Motor neuron (in vitro differentiated cells): ENCODE measurements around the gene COL21A1. TPM values are rescaled to one million over a fixed set of nuclear protein-coding genes. Genes with fewer than 3 reads are reported as not detected.

Experiments
- ATAC-seq, 8 experiments: fragments of 200-7000 bp; cut with Tn5 transposase; replicated peaks in 6 of 8; 2 replicates each; pipeline ENCODE4 v1.8.0; 2021; ENCODE audit warnings: mild to moderate bottlenecking in 8 of 8, moderate library complexity in 8 of 8
- H3K27ac ChIP-seq, 2 donors: fragments of 250-450 bp; sonication (Bioruptor Pico); 2 replicates each; pipeline ENCODE4 v1.9.0; 2021; ENCODE audit warnings: antibody characterized with exemption in 2 of 2, mild to moderate bottlenecking in 2 of 2, moderate library complexity in 1 of 2
- H3K4me1 ChIP-seq, 2 donors: fragments of 250-450 bp; sonication (Bioruptor Pico); replicated peaks in 1 of 2; 2 replicates each; pipeline ENCODE4 v1.6.1; 2021; ENCODE audit warnings: antibody characterized with exemption in 2 of 2, mild to moderate bottlenecking in 2 of 2, moderate library complexity in 1 of 2
- H3K4me3 ChIP-seq, 5 donors: fragments of 250-450 bp; sonication (Bioruptor Pico); 2 replicates each; pipeline ENCODE4 v1.9.0; 2021; ENCODE audit warnings: antibody characterized with exemption in 5 of 5, mild to moderate bottlenecking in 5 of 5, moderate library complexity in 4 of 5
- WGBS, 10 experiments: fragments of 450-650 bp; shearing (Covaris generic); methylation state at CpG; one replicate each; pipeline ENCODE4 v1.0.0; 2022; 5-methylcytosine and 5-hydroxymethylcytosine counted together
- in situ Hi-C, 9 experiments: fragments of 400-800 bp; cut with MboI; loops; one replicate each; pipeline ENCODE4 v1.15.0; 2021; ENCODE audit warnings: low sequenced_read_pairs in 9 of 9, low pct_unique_long_range_greater_than_20kb in 2 of 9; ENCODE audit not compliant: unreplicated experiment in 9 of 9
- total RNA-seq, 8 experiments: library from RNA; unstranded; fragments of 300-600 nt; gene quantifications; 2 replicates each; pipeline versions ENCODE4 v1.2.3 to v1.2.4, GENCODE V29; 2022

COL21A1 gene
- total RNA-seq, 8 experiments from 2014 or later, result 0.05 to 124 (median 0.62) TPM

DNA sequence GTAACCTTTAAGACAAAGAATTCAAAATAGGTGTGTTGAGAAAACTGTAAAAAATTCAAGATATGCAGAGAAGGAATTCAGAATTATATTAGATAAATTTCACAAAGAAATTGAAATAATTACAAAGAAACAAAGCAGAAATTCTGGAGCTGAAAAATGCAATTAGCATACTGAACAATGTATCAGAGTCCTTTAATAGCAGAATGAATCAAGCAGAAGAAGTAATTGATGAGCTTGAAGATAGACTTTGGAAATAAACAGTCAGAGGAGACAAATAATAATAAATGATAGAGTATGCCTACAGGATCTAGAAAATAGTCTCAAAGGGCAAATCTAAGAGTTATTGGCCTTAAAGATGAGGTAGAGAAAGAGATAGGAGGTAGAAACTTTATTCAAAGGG, 131.7 kb downstream of the COL21A1 start:
- no peak for ATAC-seq
- H3K27ac ChIP-seq, result no peak overlapping the region
- no peak overlapping the region for H3K4me3 ChIP-seq
- no peaks in the 10 kb centered on the region for H3K4me1 ChIP-seq
- in situ Hi-C loops, result no loop called here

DNA sequence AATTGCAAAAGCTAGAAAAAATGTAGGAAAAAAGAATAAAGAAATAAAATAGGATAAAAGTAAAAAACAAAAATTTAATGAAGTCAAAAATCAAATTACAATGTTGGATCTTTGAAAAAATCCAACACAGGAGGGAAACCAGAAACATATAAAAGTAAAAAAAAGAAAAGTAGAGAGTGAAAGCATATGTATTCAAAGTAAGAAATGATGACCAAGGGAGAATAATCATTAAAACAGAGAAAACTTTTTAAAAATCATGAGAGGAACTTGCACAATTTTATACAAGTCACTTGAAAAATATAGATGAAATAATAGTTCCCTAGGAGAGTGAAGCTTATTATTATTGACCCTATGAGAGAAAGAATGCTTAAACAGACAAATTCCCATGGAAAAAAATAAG, 138.2 kb downstream of the COL21A1 start:
- no peak for ATAC-seq
- in situ Hi-C loops, result no loop called here
- Histone ChIP-seq H3K4me1 (no peaks in the 10 kb centered on the region), H3K4me3 (no peak overlapping the region), H3K27ac (no peak overlapping the region)

GRCh38 chr6:56106231-56106630, 141.1 kb downstream of the COL21A1 start:
- Histone ChIP-seq H3K4me3 (no peak overlapping the region), H3K27ac (no peak overlapping the region), H3K4me1 (no peaks in the 10 kb centered on the region)
- WGBS, 10 experiments, result 20 to 100% (median 90%) methylated on average over 1 of the region's 1 CpG; no CpG with 5 or more reads in 2 of the 10 experiments
- ATAC-seq, result no peak
- in situ Hi-C loops, result no loop called here

DNA sequence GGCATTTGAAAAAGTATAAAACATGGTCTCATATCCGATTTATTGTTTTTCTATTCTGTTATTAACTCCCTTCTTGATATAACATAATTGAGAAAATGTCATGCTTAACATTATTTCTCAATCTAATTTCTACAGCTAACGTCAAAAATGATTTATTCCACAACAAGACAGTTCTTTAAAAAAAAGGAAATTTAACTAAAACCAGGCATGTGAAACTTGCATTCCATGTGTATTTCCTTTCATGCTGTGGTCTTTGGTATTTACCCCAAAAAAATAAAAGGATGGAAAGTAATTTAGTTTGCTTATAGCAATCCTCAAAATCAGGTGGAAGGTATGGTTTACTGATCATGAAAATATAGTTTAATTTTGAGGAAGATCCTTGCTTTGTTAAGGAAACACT, 142.8 kb downstream of the COL21A1 start:
- in situ Hi-C loops, result no loop called here
- WGBS, 10 experiments, result 0 to 92% (median 66%) methylated on average over 1 to 2 of the region's 2 CpGs
- ATAC-seq, result no peak
- no peaks in the 10 kb centered on the region for H3K4me1 ChIP-seq
- no peak overlapping the region for H3K27ac ChIP-seq
- no peak overlapping the region for H3K4me3 ChIP-seq

DNA sequence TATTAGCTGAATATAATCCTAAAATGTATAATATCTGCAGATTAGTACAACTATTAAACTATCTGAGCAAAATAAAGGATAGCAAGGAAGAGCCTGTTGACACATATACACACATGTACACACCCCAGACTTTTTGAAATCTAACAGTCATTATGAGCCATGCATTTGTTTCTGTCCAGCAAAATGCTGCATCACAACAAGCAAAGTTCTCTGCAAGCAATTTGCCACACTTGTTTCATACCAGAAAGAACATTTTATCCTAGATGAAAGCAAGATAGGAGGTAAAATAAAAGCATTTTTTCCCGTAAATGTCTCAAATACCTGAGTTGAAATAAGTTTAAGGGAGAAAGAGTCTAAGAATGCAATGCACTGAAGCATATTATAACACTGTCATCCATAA, 145.2 kb downstream of the COL21A1 start:
- Histone ChIP-seq H3K4me1 (no peaks in the 10 kb centered on the region), H3K27ac (no peak overlapping the region), H3K4me3 (no peak overlapping the region)
- in situ Hi-C loops, result no loop called here
- WGBS, 10 experiments, result 60 to 100% (median 85%) methylated on average over 1 of the region's 1 CpG; no CpG with 5 or more reads in 2 of the 10 experiments
- no peak for ATAC-seq

DNA sequence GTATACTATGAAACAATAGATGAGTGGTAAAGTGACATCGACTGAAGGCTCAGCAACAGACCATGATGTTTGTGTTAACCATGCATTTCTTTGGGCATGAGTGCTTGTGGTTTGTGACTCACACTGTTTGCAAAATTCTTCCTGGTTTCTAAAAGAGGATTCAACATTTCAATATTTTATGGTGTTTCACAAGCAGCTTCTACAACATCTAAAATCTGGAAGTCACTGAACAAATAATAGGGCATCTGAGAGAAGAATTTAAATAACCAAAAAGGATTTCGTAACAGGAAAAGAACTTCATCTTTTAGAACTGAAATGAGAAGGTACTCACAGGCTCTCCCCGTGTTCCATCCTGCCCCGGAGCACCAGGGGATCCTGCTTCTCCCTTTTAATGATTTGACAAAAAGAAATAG, 146.2 kb downstream of the COL21A1 start:
- H3K4me1 ChIP-seq, result no peaks in the 10 kb centered on the region
- no peak overlapping the region for H3K27ac ChIP-seq
- in situ Hi-C loops, result no loop called here
- 0 to 100% (median 62%) methylated on average over 1 to 4 of the region's 4 CpGs for WGBS, 10 experiments
- no peak overlapping the region for H3K4me3 ChIP-seq
- ATAC-seq, result peak in 3 of 8 experiments; percentile 73 to 99 (median 98)

DNA sequence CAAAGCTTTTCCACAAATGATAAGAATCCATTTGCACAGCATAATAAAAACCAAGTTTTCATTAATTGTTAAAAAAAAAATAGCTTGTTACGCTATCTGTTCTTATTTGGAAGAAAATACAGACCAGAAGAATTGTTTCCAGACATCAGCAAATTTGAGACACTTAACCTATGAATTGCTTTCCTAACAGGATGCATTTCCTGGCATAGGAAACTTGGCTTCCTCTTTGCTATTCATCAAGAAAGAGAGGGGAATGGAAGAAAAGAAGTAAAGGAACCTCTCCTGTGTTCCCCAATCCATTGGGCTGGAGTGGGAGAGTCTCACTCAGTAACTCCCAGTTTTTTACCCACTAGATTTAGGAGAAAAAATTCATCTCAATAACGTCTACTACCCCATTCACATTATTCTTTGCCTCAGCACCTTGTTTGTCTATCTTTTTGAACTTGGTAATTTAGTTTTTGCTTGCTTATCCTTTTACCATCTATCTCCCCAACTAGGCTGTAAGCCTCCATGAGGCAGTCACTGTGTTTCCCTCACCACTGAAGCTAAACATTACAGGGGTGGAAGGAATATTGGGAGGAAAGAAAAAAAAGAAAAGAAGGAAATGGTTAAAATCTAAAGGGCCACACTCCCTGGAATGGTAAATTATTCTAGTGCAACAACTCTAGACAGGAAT, 150.3 kb downstream of the COL21A1 start:
- Histone ChIP-seq H3K27ac (no peak overlapping the region), H3K4me3 (no peak overlapping the region), H3K4me1 (no peaks in the 10 kb centered on the region)
- WGBS, 10 experiments, result 22 to 100% (median 86%) methylated on average over 1 to 2 of the region's 2 CpGs
- in situ Hi-C loops, result no loop called here
- ATAC-seq, result no peak

GRCh38 chr6:56096541-56096940, 150.8 kb downstream of the COL21A1 start:
- no peak overlapping the region for H3K27ac ChIP-seq
- in situ Hi-C loops, result no loop called here
- no peaks in the 10 kb centered on the region for H3K4me1 ChIP-seq
- no peak overlapping the region for H3K4me3 ChIP-seq
- peak in 3 of 8 experiments; percentile 12 to 64 (median 45) for ATAC-seq

GRCh38 chr6:56093776-56094175, 153.6 kb downstream of the COL21A1 start:
- in situ Hi-C loops, result no loop called here
- WGBS, 10 experiments, result 86 to 100% (median 100%) methylated on average over 1 of the region's 1 CpG; no CpG with 5 or more reads in 3 of the 10 experiments
- H3K27ac ChIP-seq, result no peak overlapping the region
- no peaks in the 10 kb centered on the region for H3K4me1 ChIP-seq
- H3K4me3 ChIP-seq, result no peak overlapping the region
- no peak for ATAC-seq

DNA sequence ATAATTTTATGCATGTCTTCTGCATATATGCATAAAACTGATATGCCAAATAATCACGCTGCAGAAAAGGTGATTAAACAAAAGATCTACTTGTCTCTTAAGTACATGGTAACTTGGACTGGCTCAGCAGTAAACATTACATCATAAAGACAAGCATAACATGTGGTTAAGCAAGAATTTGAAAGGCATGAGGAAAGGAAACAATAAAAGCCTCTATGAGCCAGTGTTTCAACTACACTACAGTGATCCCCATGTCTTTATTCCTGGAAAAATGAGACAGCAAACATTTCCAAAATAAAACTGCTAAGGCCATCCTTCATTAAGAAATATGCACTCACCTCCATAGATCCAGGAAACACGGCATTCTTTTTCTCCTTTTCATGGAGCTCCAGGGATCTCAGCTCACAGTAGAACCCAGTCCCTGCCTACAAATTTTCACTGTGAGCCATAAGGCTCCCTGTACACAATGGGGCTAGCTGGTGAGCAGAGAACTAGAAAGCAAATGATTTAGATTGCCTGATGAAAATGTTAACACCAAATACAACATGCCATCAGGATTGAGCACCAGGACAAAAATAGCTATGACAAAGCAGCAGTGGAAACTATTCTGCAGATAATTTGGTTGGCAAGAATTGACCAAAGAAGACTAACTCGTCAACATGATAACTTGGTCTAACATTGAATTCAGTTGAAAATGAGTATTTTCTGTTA, 156.1 kb downstream of the COL21A1 start:
- in situ Hi-C loops, result no loop called here
- Histone ChIP-seq H3K4me3 (no peak overlapping the region), H3K27ac (no peak overlapping the region), H3K4me1 (no peaks in the 10 kb centered on the region)
- 0 to 90% (median 77%) methylated on average over 1 to 3 of the region's 3 CpGs for WGBS, 10 experiments
- peak in 7 of 8 experiments; percentile 33 to 94 (median 71) for ATAC-seq

DNA sequence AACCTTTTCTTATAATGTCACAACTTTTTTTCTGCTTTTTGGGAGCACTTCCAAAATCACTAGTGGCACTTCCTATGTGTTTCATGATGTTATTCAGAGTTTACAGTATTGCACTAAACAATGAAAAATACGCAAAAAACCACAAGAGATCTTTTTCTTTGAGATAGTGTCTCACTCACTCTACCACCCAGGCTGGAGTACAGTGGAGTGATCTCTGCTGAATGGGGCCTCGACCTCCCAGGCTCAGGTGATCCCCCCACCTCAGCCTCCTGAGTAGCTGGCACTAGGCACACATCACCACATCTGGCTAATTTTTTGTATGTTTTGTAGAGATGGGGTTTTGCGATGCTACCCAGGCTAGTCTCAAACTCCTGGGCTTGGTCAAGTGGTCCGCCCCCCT, 158.7 kb downstream of the COL21A1 start:
- no peak for ATAC-seq
- WGBS, 10 experiments, result 33 to 100% (median 73%) methylated on average over 1 to 3 of the region's 4 CpGs; no CpG with 5 or more reads in 1 of the 10 experiments

GRCh38 chr6:56087421-56087820, 160.0 kb downstream of the COL21A1 start:
- no peaks in the 10 kb centered on the region for H3K4me1 ChIP-seq
- in situ Hi-C loops, result no loop called here
- ATAC-seq, result no peak
- no peak overlapping the region for H3K27ac ChIP-seq
- H3K4me3 ChIP-seq, result no peak overlapping the region

More for the DNA sequence above, 158.7 kb downstream of the COL21A1 start:
- Histone ChIP-seq H3K4me1 (no peaks in the 10 kb centered on the region), H3K4me3 (no peak overlapping the region), H3K27ac (no peak overlapping the region)
- in situ Hi-C loops, result no loop called here

DNA sequence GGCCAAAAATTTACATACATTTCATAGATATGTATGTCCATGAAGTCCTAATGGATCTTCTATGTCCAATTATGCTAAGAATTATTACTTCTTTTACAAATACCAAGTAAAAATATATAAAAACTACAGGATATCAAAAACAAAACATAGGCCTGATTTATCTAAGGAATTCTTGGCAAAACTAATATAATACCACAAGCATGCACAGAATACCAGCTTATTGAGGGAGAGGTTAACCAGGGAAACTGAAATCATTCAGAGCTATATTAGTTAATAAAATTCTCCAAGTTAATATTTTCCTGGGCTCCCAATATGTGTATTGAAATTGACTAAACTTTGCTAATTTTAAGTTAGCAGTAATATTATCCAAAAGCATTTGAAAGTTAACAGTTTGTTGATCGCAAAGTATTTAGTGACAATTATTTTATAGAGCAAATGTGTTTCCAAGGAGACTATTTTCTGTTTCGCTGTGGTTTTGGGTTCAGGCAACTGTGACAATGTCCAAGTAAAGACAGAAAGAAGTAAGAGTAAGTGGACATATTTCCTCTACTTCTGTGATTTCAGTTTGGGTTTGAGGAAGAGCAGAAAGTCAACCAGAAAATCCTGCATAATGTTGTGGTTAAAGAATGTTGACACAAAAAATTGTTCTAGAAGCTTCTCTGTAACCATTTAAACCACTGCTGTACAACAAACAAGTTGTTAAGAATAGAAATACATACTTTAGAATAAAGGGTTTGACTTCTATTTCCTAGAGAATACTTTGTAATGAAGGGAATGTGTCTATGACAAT, 167.4 kb downstream of the COL21A1 start:
- 93 to 100% (median 100%) methylated on average over 1 to 2 of the region's 2 CpGs for WGBS, 10 experiments
- no peak overlapping the region for H3K27ac ChIP-seq
- H3K4me3 ChIP-seq, result no peak overlapping the region
- H3K4me1 ChIP-seq, result peaks cover 0 to 2% of the 10 kb centered on the region in 2 donors
- in situ Hi-C loops, result no loop called here
- ATAC-seq, result no peak
